Rectal smooth muscle tissue (tissue), 1 donor: ENCODE measurements around the gene OTOF.

Experiments
- H3K27ac ChIP-seq: one replicate; pipeline ENCODE4 v1.7.0; 2013; ENCODE audit warnings: low read depth, low read length, inconsistent platforms
- H3K27me3 ChIP-seq: one replicate; pipeline ENCODE4 v1.7.0; 2013; ENCODE audit warnings: low read length; ENCODE audit not compliant: control insufficient read depth, insufficient read depth
- H3K36me3 ChIP-seq: one replicate; pipeline ENCODE4 v1.7.0; 2013; ENCODE audit warnings: low read length; ENCODE audit not compliant: control insufficient read depth, insufficient read depth
- H3K4me1 ChIP-seq: one replicate; pipeline ENCODE4 v1.7.0; 2013; ENCODE audit warnings: low read length; ENCODE audit not compliant: control insufficient read depth, insufficient read depth
- H3K4me3 ChIP-seq: one replicate; pipeline ENCODE4 v1.7.0; 2013; ENCODE audit warnings: low read length
- H3K9ac ChIP-seq: one replicate; pipeline ENCODE4 v1.7.0; 2013; ENCODE audit warnings: low read length

OTOF gene

DNA sequence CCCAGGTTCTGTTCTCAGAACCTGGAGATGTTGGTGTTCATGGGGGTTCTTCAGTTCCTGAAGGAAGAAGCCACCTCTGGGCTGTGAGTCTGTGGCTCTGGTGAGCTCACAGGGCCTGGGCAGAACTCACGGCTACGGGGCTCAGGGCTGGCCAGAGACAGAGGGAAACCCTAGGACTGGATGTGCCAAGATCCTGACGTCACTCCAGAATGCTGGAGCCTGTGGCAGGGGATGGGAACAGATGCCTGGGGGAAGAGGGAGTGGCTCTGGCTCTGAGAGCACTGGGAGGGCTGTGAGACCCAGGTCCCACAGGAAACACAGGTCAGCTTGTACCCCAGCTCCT is at the start of gene OTOF:
Gene OTOF, minus strand, starts transcription at position 214 of the 343 bp plus-strand sequence.
- Histone ChIP-seq H3K27me3 (no peaks in the 10 kb centered on the region), H3K4me1 (no peaks in the 10 kb centered on the region), H3K36me3 (no peaks in the 10 kb centered on the region), H3K27ac (no peak within 1 kb of the TSS), H3K4me3 (no peak within 1 kb of the TSS), H3K9ac (no peak within 1 kb of the TSS)

DNA sequence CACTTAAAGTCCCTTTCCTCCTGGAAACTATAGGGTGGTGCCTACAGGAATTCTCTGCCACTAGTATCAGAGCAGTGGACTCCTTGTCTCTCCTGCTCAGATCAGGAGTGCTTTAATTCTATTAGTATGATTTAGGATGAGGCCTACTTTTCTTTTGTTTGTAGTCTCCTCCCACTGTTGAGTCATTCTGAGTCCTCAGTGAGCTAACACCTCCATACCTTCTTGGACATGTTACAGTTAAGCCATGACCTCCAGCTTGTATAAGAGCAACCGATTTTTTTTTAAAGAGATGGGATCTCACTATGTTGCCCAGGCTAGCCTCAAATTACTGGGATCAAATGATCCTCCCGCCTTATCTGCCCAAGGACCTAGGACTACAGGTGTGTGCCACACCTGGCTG is 48.7 kb upstream of the OTOF start:
- peaks cover under 1% of the 10 kb centered on the region for H3K27me3 ChIP-seq
- H3K36me3 ChIP-seq, result no peaks in the 10 kb centered on the region
- H3K9ac ChIP-seq, result no peak overlapping the region
- H3K27ac ChIP-seq, result no peak overlapping the region
- H3K4me1 ChIP-seq, result no peaks in the 10 kb centered on the region
- H3K4me3 ChIP-seq, result no peak overlapping the region

DNA sequence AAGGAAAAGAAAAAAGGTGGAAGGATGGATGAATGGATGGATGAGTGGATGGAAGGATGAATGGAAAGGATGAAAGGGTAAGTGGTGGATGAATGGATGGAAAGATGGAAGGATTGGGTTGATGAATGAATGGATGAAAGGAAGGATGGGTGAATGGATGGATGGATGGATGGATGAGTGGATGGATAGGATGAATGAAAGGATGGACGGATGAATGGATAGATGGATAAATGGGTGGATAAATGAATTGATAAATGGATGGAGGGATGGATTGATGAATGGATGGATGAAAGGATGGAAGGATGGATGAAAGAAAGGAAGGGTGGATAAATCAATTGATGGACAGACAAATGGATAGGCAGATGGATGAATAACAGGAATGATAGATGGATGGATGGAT is 48.2 kb upstream of the OTOF start:
- no peaks in the 10 kb centered on the region for H3K4me1 ChIP-seq
- no peaks in the 10 kb centered on the region for H3K36me3 ChIP-seq
- H3K9ac ChIP-seq, result no peak overlapping the region
- no peak overlapping the region for H3K4me3 ChIP-seq
- H3K27ac ChIP-seq, result no peak overlapping the region
- H3K27me3 ChIP-seq, result peaks cover 6% of the 10 kb centered on the region

DNA sequence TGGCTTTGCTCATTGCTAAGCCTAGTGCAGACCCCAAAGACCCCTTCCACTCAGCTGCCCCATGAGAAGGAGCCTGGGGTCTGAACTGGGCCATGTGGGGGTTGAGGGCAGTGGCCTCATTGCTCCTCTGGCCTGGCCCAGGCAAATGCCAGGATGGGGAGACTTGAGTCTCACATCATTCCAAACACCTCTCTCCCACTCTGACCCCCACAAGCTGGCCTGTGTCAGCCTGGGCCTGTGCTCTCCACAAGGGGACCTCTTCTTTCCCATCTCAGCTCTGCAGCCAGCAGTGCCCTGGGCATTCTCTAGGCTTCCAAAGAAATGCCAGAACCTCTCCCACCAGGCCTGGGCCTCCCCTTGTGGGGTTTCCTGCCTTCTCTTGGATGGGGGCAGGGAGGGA is 45.8 kb upstream of the OTOF start:
- Histone ChIP-seq H3K36me3 (no peaks in the 10 kb centered on the region), H3K4me3 (no peak overlapping the region), H3K9ac (no peak overlapping the region), H3K27ac (no peak overlapping the region), H3K4me1 (no peaks in the 10 kb centered on the region), H3K27me3 (peaks cover 7% of the 10 kb centered on the region)

DNA sequence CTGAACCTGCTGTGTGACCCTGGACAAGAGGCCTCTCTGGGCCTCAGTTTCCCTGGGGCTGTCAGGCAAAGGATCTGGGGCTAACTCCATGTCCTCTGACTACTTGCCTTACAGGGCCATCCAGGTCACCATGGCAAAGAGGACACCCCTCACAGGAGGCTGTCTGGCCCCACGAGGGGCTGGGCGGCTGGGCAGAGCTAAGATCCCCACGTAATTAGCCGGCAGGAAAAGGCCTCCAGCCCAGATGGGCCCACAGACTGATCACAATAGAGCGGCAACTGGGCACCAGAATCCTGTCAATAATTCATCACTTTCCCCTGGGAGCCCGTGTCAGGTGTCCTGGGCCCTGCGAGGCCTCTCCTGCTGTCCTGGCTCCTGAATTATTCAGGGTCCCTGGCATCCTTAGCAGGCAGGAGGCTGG is 44.8 kb upstream of the OTOF start:
- H3K27me3 ChIP-seq, result peaks cover 7% of the 10 kb centered on the region

DNA sequence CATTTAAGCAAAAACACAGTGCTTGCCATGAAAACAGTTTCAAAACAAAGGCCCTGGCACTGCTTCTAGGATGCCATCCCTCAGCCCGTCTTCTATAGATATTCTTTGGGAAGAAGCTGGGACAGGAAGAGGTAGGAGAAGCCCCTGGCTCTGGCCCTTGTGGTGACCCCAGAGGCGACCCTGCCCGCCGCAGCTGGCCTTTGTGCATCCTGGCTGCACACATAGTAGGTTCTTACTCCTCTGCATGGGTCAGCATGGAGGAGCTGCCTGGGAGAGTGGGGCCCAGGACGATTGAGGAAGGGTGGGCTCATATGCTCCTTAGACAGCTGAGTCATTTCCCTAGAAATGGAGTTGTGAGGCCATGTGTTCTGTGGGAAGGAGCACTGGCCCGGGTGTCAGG is 44.4 kb upstream of the OTOF start:
- Histone ChIP-seq H3K27me3 (peaks cover 7% of the 10 kb centered on the region), H3K4me3 (no peak overlapping the region), H3K36me3 (no peaks in the 10 kb centered on the region), H3K9ac (no peak overlapping the region), H3K27ac (no peak overlapping the region), H3K4me1 (no peaks in the 10 kb centered on the region)

More for the DNA sequence above, 44.8 kb upstream of the OTOF start:
- Histone ChIP-seq H3K9ac (no peak overlapping the region), H3K36me3 (no peaks in the 10 kb centered on the region), H3K4me3 (no peak overlapping the region), H3K27ac (no peak overlapping the region), H3K4me1 (no peaks in the 10 kb centered on the region)

DNA sequence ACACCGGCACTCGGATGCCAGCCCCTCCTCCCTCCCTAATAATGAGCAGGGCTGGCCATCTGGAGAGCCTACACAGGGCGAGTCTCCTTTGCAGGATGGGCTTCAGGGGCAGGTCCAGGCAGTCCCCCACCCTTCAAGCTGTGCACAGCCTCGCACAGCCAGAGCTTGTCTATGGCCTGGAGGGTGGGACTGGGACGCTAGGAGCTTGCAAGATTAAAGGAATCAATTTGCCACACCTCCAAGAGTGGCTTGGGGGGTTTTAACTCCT is 43.9 kb upstream of the OTOF start:
- Histone ChIP-seq H3K27ac (no peak overlapping the region), H3K4me1 (no peaks in the 10 kb centered on the region), H3K27me3 (peaks cover 7% of the 10 kb centered on the region), H3K9ac (no peak overlapping the region), H3K4me3 (no peak overlapping the region), H3K36me3 (no peaks in the 10 kb centered on the region)

DNA sequence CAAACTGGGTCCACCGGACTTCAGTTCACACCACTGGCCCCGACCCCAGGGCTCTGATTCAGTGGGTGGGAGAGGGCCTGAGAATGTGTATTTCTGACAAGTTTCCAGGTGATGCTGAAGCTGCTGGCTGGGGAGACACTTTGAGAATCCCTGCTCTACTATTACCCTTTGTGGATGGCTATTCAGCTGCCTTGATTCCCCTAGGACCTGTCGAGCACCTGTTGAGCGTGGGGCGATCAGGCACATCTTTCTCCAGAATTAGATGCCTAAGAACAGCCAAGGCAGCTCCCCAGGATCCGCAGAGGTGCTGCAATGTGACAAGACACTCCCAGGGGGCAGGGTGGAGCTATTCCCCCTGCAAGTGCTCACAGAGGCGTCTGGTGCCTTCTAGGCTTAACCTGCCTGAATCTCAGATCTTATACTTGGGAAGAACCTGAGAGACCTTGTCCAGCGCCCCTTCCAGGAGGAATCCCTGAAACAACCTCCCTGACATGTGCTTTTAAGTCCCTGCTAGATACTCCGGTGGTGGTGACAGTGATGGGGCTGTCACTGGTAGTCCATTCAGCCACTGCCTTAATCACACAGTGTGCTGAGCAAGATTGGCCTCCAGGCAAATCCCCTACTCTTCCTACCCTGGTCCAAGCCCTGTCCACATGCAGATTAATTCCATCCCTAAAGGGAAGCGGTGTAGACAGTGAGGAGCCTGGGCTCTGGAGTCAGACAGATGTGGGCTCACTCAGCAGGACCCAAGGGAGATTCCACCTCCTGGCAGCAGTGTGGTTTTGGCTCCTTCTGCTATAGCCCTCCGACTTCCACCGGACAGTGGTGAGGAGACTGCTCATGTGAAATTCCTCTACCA is 43.4 kb upstream of the OTOF start:
- no peak overlapping the region for H3K4me3 ChIP-seq
- H3K27ac ChIP-seq, result no peak overlapping the region
- H3K9ac ChIP-seq, result no peak overlapping the region
- no peaks in the 10 kb centered on the region for H3K4me1 ChIP-seq
- no peaks in the 10 kb centered on the region for H3K36me3 ChIP-seq
- peaks cover 7% of the 10 kb centered on the region for H3K27me3 ChIP-seq

DNA sequence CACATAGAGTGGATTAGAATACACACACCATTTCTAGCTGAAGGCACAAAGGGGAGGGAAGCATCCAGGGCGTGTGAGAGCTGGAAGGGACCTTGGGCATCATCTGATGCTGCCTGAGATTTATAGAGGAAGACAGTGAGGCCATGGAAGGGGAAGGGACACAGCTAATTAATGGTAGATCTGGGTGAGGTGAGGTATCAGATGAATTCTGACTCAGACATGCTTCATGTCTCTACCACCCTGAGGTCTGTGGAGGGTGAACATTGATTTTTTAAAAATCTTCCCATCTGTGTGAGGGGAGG is 42.2 kb upstream of the OTOF start:
- Histone ChIP-seq H3K4me3 (no peak overlapping the region), H3K36me3 (no peaks in the 10 kb centered on the region), H3K27me3 (peaks cover 7% of the 10 kb centered on the region), H3K9ac (no peak overlapping the region), H3K4me1 (no peaks in the 10 kb centered on the region), H3K27ac (no peak overlapping the region)

DNA sequence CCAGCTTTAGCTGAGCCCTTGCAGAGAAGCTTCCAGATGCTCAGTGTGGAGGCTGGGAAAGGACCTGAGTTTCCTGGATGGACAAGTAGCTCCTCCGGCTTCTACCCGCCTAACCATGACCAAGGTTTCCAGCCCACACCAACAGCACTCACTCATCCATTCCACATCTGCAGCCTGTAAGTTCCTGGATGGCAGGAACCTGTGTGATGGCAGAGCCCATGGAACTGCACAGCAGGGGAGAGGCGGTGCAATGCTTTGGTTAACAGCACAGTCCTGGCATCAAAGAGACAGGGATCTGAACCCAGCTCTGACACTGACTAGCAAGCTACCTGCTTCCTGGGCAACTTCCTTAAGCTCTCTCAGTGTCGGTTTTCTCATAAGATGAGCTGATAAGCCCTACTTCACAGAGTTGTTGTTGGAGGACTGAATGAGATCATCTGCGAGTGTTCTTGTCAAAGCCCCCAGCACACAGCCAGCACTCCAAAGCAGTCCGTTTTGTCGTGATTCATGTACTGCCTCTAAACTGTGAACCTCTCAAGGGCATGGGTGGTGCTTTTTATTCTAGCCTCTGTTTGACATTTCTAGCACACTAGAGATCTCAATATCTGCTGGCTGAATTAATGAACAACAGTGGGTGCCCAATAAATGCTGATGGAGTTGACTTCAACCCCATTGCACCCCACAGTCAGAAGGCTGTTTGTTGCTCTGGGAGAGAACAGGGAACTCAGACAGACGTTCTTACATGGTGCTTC is 41.6 kb upstream of the OTOF start:
- H3K4me3 ChIP-seq, result no peak overlapping the region
- no peaks in the 10 kb centered on the region for H3K36me3 ChIP-seq
- H3K9ac ChIP-seq, result no peak overlapping the region
- H3K27ac ChIP-seq, result no peak overlapping the region
- peaks cover 7% of the 10 kb centered on the region for H3K27me3 ChIP-seq
- no peaks in the 10 kb centered on the region for H3K4me1 ChIP-seq

DNA sequence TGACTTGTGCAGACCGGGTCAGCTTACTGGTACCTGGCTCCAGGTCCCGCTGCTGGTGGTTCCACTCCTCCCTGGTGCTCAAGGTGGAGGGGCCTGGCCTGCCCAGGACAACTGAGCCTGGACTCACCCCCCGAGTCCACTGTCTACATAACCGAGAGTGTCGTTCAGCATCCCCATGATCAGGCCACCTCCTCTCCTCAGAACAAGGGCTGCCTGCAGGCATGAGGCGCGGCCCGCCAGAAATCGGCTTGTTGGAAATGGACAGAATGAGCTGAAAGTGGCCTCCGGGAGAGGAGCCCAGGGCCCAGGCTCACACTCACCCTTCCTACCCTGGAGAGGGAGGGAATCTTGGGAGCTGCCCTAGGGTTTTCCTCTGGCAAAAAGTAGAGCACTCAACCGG is 38.9 kb upstream of the OTOF start:
- H3K4me1 ChIP-seq, result no peaks in the 10 kb centered on the region
- H3K4me3 ChIP-seq, result no peak overlapping the region
- H3K36me3 ChIP-seq, result no peaks in the 10 kb centered on the region
- peaks cover 7% of the 10 kb centered on the region for H3K27me3 ChIP-seq
- no peak overlapping the region for H3K9ac ChIP-seq
- no peak overlapping the region for H3K27ac ChIP-seq

DNA sequence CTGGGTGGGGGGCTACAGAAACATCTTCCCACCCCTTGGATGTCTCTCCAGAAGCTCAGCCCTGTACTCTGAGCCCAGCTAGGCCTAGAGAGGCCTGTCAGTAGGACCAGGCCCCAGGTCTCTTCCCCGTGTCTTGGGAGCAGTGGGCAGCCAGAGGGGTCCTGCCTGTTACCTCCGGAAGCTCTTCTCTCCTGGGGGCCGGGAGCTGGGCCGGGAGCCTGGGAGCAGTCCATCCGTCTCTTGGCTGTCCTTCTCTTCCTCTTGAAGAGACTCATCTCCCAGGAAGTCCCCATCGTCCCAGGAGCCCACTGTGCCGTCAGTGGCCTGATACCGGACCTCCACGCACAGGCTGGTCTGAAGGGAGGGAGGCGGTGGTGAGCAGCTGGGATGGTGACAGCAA is 38.3 kb upstream of the OTOF start:
- H3K27me3 ChIP-seq, result peaks cover 3% of the 10 kb centered on the region
- H3K4me1 ChIP-seq, result no peaks in the 10 kb centered on the region
- H3K9ac ChIP-seq, result no peak overlapping the region
- H3K36me3 ChIP-seq, result no peaks in the 10 kb centered on the region
- no peak overlapping the region for H3K4me3 ChIP-seq
- H3K27ac ChIP-seq, result no peak overlapping the region

DNA sequence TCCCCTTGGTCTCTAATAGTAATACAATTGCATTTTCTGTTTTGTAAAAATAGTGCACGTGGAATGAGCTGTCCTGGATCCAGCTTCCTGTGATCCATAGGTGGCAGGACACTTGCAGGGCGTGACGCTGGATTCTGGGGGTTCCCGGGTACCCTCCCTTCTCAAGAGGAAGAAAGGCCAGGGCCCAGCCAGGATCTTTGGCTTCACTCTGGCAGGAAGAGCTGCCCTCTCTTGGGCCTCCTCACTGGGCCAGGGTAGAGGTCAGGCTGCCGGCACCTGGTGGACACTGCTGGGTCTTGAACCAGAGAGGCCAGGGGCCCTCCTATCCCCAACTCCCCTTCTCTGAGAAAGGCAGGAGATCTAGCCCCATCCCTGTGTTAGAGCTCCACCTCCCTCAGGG is 37.8 kb upstream of the OTOF start:
- Histone ChIP-seq H3K4me3 (no peak overlapping the region), H3K4me1 (no peaks in the 10 kb centered on the region), H3K36me3 (no peaks in the 10 kb centered on the region), H3K9ac (no peak overlapping the region), H3K27me3 (no peaks in the 10 kb centered on the region), H3K27ac (no peak overlapping the region)
